Suprapubic skin (tissue), 4 donors: ENCODE measurements around the gene ADCY5. TPM values are rescaled to one million over a fixed set of nuclear protein-coding genes. Genes with fewer than 3 reads are reported as not detected.

Experiments used
- DNase-seq, 2 donors: peaks; one replicate each; pipeline ENCODE4 v3.0.0-alpha.2; 2019; ENCODE audit warnings: low spot score in 2 of 2
- H3K27ac ChIP-seq: fragments of 200-600 bp; sonication (generic); one replicate; pipeline ENCODE4 v1.5.1; 2019
- H3K27me3 ChIP-seq: fragments of 200-600 bp; sonication (generic); one replicate; pipeline ENCODE4 v1.5.1; 2019
- H3K36me3 ChIP-seq: fragments of 200-600 bp; sonication (generic); one replicate; pipeline ENCODE4 v1.5.1; 2019
- H3K4me1 ChIP-seq: fragments of 200-600 bp; sonication (generic); one replicate; pipeline ENCODE4 v1.5.1; 2019
- H3K4me3 ChIP-seq: fragments of 200-600 bp; sonication (generic); one replicate; pipeline ENCODE4 v1.5.1; 2019; ENCODE audit warnings: mild to moderate bottlenecking
- H3K9me3 ChIP-seq: fragments of 200-600 bp; sonication (generic); one replicate; pipeline ENCODE4 v1.5.1; 2019
- CTCF ChIP-seq, 2 donors: fragments of 200-600 bp in 1 of 2; fragments of 450-650 bp in 1 of 2; sonication (generic) in 1 of 2; IDR thresholded peaks; one replicate each; pipeline ENCODE4 v1.5.1; 2016 to 2019; ENCODE audit warnings: antibody characterized with exemption in 2 of 2, mild to moderate bottlenecking in 1 of 2, moderate library complexity in 1 of 2
- EP300 ChIP-seq: sonication (generic); formaldehyde crosslinking; IDR thresholded peaks from one replicate; pipeline ENCODE4 v1.6.1; 2017; ENCODE audit warnings: antibody characterized with exemption
- POLR2A ChIP-seq, 2 donors: fragments of 450-650 bp; IDR thresholded peaks; one replicate each; pipeline ENCODE4 v1.6.1; 2017; ENCODE audit warnings: antibody characterized with exemption in 2 of 2, mild to moderate bottlenecking in 2 of 2, moderate library complexity in 2 of 2
- POLR2AphosphoS5 ChIP-seq, 3 donors: sonication (generic); formaldehyde crosslinking; IDR thresholded peaks; one replicate each; pipeline ENCODE4 v1.6.1; 2017; ENCODE audit warnings: antibody characterized with exemption in 3 of 3
- WGBS: methylation state at CpG from one replicate; pipeline ENCODE4 v1.1.5; 2018; 5-methylcytosine and 5-hydroxymethylcytosine counted together
- total RNA-seq, 4 donors: library from RNA; depleted of rRNA; stranded (reverse); fragments of >200 nt; gene quantifications; one replicate each; pipeline ENCODE4 v1.1.0, GENCODE V29; 2016

The ADCY5 gene
- total RNA-seq, 4 donors from 2014 or later = 1.4 to 4.9 (median 4.0) TPM

DNA sequence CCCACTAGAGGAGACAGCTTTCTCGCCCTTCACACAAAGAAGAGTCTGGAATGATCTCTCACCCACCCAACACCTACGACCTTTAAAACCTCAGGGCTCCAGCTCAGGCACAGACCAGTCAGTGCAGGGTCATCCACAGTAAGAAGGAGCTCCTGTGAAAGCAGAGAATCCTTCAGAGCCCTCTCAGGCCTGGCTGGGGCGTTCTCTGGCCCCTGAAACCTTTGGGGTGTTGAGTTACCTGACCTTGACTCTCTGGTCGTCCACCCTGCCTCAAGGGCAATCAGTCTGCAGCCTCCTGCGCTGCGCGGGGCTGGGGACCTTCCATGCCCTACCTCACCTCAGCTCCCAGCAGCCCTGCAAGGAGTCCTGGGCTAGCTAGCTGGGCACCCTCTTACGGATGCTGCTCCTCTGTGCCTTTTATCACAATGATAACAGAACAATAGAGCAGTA, 106.2 kb downstream of the ADCY5 start:
- 76% methylated on average over 7 of the region's 8 CpGs for WGBS
- H3K27ac ChIP-seq = no peak overlapping the region
- H3K4me3 ChIP-seq = no peak overlapping the region
- H3K27me3 ChIP-seq = no peaks in the 10 kb centered on the region
- DNase-seq = peak in 1 of 2 donors; percentile 35
- no peaks in the 10 kb centered on the region for H3K36me3 ChIP-seq
- no peaks in the 10 kb centered on the region for H3K9me3 ChIP-seq
- TF ChIP-seq CTCF (IDR thresholded peaks at IDR 0.05) (no peak), EP300 (no peak), POLR2A (IDR thresholded peaks at IDR 0.05) (no peak), POLR2AphosphoS5 (IDR thresholded peaks at IDR 0.05) (no peak)
- no peaks in the 10 kb centered on the region for H3K4me1 ChIP-seq

DNA sequence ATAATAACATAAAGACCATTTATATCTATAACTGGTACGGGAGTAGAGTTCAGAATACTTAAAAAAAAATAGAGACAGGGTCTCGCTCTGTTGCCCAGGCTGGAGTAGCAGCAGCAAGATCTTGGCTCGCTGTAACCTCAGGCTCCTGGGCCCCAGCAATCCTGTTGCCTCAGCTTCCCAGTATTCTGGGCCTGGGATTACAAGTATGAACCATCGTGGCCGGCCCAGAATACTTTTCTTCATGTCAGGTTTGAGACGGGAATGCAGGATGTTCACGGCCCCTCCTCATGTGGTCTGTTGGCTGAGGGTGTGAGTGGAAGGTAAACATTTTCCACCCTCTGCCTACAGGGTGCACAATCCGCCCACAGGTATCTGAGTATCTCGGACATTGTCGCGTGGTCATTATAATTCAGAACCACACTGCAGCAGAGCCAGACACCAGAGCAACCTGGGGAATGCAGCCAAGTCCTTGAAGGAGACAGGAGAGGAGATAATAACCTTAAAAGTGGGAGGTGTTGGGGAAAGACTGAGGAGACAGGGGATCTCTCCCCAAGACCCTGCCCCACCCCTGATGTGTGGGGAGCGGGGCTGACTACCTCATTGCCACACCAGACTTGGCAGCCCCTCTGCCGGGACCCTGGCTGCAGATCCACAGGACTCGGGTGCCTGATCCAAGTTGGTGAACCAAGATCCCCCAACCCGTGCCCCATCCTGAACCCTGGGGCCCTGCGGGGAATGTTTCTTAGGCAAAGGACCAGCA, 106.8 kb downstream of the ADCY5 start:
- TF ChIP-seq EP300 (no peak), POLR2AphosphoS5 (IDR thresholded peaks at IDR 0.05) (no peak), POLR2A (IDR thresholded peaks at IDR 0.05) (no peak), CTCF (IDR thresholded peaks at IDR 0.05) (no peak)
- peak in 1 of 2 donors; percentile 37 for DNase-seq
- no peak overlapping the region for H3K4me3 ChIP-seq
- WGBS = 91% methylated on average over 16 of the region's 16 CpGs
- no peaks in the 10 kb centered on the region for H3K36me3 ChIP-seq
- H3K4me1 ChIP-seq = no peaks in the 10 kb centered on the region
- H3K27me3 ChIP-seq = no peaks in the 10 kb centered on the region
- no peaks in the 10 kb centered on the region for H3K9me3 ChIP-seq
- no peak overlapping the region for H3K27ac ChIP-seq

DNA sequence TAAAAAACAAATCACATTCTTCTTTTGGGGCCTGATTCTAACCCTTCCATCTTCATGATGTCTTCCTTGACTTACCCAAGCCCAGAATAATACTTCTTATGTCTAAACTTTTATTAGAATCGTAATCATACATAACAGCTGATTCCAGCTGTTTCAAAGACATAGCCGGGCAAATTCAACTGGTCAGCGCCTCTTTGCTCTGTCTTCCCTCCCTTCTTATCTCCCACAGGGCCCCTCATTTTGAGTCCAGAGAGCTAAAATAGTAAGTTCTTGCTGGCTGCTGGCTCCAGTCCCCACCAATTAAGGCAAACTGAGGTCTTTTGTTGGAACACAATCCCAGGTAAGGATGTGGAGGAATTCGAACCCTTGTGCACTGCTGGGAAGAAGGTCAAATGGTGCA, 108.6 kb downstream of the ADCY5 start:
- H3K4me3 ChIP-seq = no peak overlapping the region
- no peaks in the 10 kb centered on the region for H3K27me3 ChIP-seq
- no peaks in the 10 kb centered on the region for H3K36me3 ChIP-seq
- WGBS = 86% methylated on average over 4 of the region's 4 CpGs
- TF ChIP-seq POLR2A (IDR thresholded peaks at IDR 0.05) = no peak
- TF ChIP-seq EP300 = no peak
- TF ChIP-seq CTCF (IDR thresholded peaks at IDR 0.05) = no peak
- TF ChIP-seq POLR2AphosphoS5 (IDR thresholded peaks at IDR 0.05) = no peak
- no peaks in the 10 kb centered on the region for H3K4me1 ChIP-seq
- no peak overlapping the region for H3K27ac ChIP-seq
- no peak for DNase-seq
- no peaks in the 10 kb centered on the region for H3K9me3 ChIP-seq

- TF ChIP-seq POLR2AphosphoS5 (IDR thresholded peaks at IDR 0.05) = no peak
- no peak for TF ChIP-seq CTCF (IDR thresholded peaks at IDR 0.05)
- no peak for TF ChIP-seq EP300
- no peak for TF ChIP-seq POLR2A (IDR thresholded peaks at IDR 0.05)
- Histone ChIP-seq H3K36me3 (no peaks in the 10 kb centered on the region), H3K9me3 (no peaks in the 10 kb centered on the region), H3K27ac (no peak overlapping the region), H3K4me3 (no peak overlapping the region), H3K27me3 (no peaks in the 10 kb centered on the region), H3K4me1 (no peaks in the 10 kb centered on the region)
- WGBS = 86% methylated on average over 3 of the region's 3 CpGs
- peak in 1 of 2 donors; percentile 8 for DNase-seq
Measured at GRCh38 chr3:123339302-123339701, 109.6 kb downstream of the ADCY5 start.

DNA sequence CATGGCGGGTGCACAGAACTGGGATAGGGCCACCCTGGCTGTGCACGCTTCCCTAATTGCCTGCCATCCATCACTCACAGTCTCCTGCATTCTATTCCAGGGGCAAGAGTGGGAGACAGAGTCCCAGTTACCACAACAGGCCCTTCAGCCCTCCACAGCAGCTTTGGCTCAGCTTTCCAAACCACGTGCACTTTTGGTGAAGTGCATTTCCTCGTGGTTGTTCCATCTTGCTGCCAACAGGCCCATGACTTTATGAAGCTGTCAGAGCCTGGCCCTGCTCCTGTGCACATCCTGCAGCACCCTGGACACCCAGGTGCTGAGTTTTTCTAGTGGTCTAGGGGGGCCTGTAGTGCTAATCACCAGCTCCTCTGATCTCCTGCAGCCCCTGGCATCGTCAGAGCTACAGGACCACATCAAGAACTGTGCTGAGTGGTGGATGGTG, 110.2 kb downstream of the ADCY5 start:
- 94% methylated on average over 3 of the region's 5 CpGs for WGBS
- Histone ChIP-seq H3K27me3 (no peaks in the 10 kb centered on the region), H3K4me1 (no peaks in the 10 kb centered on the region), H3K4me3 (no peak overlapping the region), H3K27ac (no peak overlapping the region), H3K9me3 (no peaks in the 10 kb centered on the region), H3K36me3 (no peaks in the 10 kb centered on the region)
- TF ChIP-seq EP300 (no peak), CTCF (IDR thresholded peaks at IDR 0.05) (no peak), POLR2A (IDR thresholded peaks at IDR 0.05) (no peak), POLR2AphosphoS5 (IDR thresholded peaks at IDR 0.05) (no peak)
- peak in 1 of 2 donors; percentile 38 for DNase-seq
